ENCODE results near the gene PLEKHG7. TPM values are rescaled to one million over a fixed set of nuclear protein-coding genes. Genes with fewer than 3 reads are reported as not detected.

Gene PLEKHG7
- total and polyA plus RNA-seq, 5 experiments from 2014 or later = not detected

GRCh38 chr12:92719674-92720073 lies 16.9 kb downstream of the PLEKHG7 start:
- H3K4me3 Mint-ChIP-seq = no peak overlapping the region
- peaks cover 0 to 9% (median 5%) of the 10 kb centered on the region in 9 donors for H3K9me3 Mint-ChIP-seq
- H3K4me1 Mint-ChIP-seq = no peaks in the 10 kb centered on the region
- H3K36me3 Mint-ChIP-seq = peaks cover 0 to 9% (median 2%) of the 10 kb centered on the region in 3 donors
- DNase-seq (no peak), ATAC-seq (no peak)
- H3K27me3 Mint-ChIP-seq = peaks cover 3 to 8% (median 6%) of the 10 kb centered on the region in 5 donors
- POLR2A ChIA-PET = no interaction called here
- H3K27ac Mint-ChIP-seq = no peak overlapping the region

GRCh38 chr12:92721130-92721529 lies 18.3 kb downstream of the PLEKHG7 start:
- DNase-seq (no peak), ATAC-seq (no peak)
- Mint-ChIP-seq H3K9me3 (peaks cover 0 to 19% (median 11%) of the 10 kb centered on the region in 9 donors), H3K4me3 (no peak overlapping the region), H3K27me3 (peaks cover 3 to 16% (median 6%) of the 10 kb centered on the region in 5 donors), H3K27ac (no peak overlapping the region), H3K36me3 (peaks cover 0 to 15% (median 4%) of the 10 kb centered on the region in 3 donors), H3K4me1 (no peaks in the 10 kb centered on the region)
- POLR2A ChIA-PET = no interaction called here

DNA sequence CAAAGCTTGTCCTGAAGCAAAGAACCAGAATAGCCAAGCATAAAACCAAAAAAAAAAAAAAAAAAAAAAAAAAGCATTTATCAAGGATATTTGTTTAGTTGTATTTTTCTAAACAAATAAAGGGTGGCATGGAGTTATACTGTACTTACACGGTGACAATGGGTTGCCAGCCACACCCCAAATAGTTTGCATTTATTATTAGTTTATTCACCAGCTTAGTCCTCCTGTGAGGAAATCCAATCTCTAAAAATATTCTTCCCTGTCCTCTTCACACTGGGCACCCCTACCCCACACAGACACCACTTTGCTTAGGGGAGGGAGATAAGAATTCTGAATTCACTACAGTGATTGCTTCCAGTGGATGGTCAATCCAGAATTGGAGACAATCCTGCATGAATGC lies 18.9 kb downstream of the PLEKHG7 start:
- peaks cover 0 to 15% (median 4%) of the 10 kb centered on the region in 3 donors for H3K36me3 Mint-ChIP-seq
- H3K4me3 Mint-ChIP-seq = no peak overlapping the region
- no peaks in the 10 kb centered on the region for H3K4me1 Mint-ChIP-seq
- H3K27ac Mint-ChIP-seq = no peak overlapping the region
- peaks cover 0 to 19% (median 11%) of the 10 kb centered on the region in 9 donors for H3K9me3 Mint-ChIP-seq
- DNase-seq = no peak
- peaks cover 3 to 15% (median 6%) of the 10 kb centered on the region in 5 donors for H3K27me3 Mint-ChIP-seq
- POLR2A ChIA-PET = interaction anchor here (0.7 kb wide), 1 partner anchor 148 kb away, joined by 5 read pairs; no protein-coding TSS in a partner anchor
- no peak for ATAC-seq

- H3K9me3 Mint-ChIP-seq = peaks cover 0 to 19% (median 11%) of the 10 kb centered on the region in 9 donors
- peaks cover 3 to 15% (median 6%) of the 10 kb centered on the region in 5 donors for H3K27me3 Mint-ChIP-seq
- ATAC-seq = no peak
- H3K4me1 Mint-ChIP-seq = no peaks in the 10 kb centered on the region
- POLR2A ChIA-PET = no interaction called here
- DNase-seq = no peak
- no peak overlapping the region for H3K27ac Mint-ChIP-seq
- H3K4me3 Mint-ChIP-seq = no peak overlapping the region
- H3K36me3 Mint-ChIP-seq = peaks cover 0 to 15% (median 4%) of the 10 kb centered on the region in 3 donors
Observed at GRCh38 chr12:92722897-92723296, 20.1 kb downstream of the PLEKHG7 start.

GRCh38 chr12:92726850-92727249 lies 24.1 kb downstream of the PLEKHG7 start:
- POLR2A ChIA-PET = no interaction called here
- no peak overlapping the region for H3K27ac Mint-ChIP-seq
- no peak for DNase-seq
- peaks cover 2 to 15% (median 4%) of the 10 kb centered on the region in 5 donors for H3K27me3 Mint-ChIP-seq
- no peak overlapping the region for H3K4me3 Mint-ChIP-seq
- H3K9me3 Mint-ChIP-seq = peaks cover 0 to 19% (median 11%) of the 10 kb centered on the region in 9 donors
- no peak for ATAC-seq
- H3K36me3 Mint-ChIP-seq = peaks cover 0 to 15% (median 4%) of the 10 kb centered on the region in 3 donors
- no peaks in the 10 kb centered on the region for H3K4me1 Mint-ChIP-seq

DNA sequence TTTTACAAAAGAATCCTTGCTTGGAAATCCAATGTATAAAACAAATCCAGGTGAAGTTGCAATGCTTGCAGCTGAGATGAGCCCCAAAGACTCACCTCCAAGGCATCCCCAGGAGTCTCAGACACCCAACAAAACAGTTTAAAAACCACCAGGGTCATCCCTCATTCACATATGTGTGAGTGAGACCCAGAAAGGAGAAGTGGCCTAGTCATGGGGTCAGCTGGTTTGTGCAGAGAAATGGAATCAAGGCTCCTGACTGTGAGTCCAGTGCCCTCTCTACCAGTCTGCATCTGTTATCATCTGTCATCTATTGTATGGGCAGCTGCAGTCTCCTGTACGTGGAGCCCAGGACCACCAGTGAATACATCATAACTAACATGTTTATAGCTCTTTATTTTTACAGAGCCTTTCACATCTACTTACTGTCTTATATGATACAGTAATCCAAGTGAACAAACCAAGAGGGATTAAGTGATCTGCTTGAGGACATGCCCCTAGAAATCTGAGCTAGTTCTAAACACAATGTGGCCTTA lies 27.1 kb downstream of the PLEKHG7 start:
- POLR2A ChIA-PET = no interaction called here
- no peak overlapping the region for H3K4me3 Mint-ChIP-seq
- no peak for DNase-seq
- peaks cover 0 to 8% (median 3%) of the 10 kb centered on the region in 5 donors for H3K27me3 Mint-ChIP-seq
- ATAC-seq = no peak
- no peak overlapping the region for H3K27ac Mint-ChIP-seq
- no peaks in the 10 kb centered on the region for H3K4me1 Mint-ChIP-seq
- H3K36me3 Mint-ChIP-seq = peaks cover 0 to 5% (median 0%) of the 10 kb centered on the region in 3 donors
- peaks cover 0 to 11% (median 4%) of the 10 kb centered on the region in 9 donors for H3K9me3 Mint-ChIP-seq

DNA sequence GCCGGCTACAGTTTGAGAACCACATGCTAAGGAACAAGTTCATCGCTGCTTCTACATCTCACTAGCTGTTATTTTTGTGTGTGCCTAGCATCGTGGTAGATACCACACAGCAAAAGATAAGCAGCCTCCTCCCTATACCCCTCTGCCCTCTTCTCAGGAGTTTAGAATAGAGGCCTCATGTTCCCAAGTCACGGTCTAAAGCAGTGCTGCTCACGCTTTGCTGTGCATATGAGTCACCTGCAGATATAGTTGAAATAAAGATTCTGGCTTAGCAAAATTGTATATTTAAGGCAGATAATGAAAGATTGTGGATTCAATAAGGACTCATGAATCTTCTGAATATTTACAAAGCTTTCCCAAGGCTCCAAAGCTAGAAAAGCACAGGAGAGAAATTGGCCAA lies 28.0 kb downstream of the PLEKHG7 start:
- H3K9me3 Mint-ChIP-seq = peaks cover 0 to 2% (median 0%) of the 10 kb centered on the region in 9 donors
- ATAC-seq (no peak), DNase-seq (no peak)
- no peaks in the 10 kb centered on the region for H3K36me3 Mint-ChIP-seq
- no peak overlapping the region for H3K4me3 Mint-ChIP-seq
- peaks cover 0 to 3% (median 0%) of the 10 kb centered on the region in 5 donors for H3K27me3 Mint-ChIP-seq
- H3K4me1 Mint-ChIP-seq = no peaks in the 10 kb centered on the region
- POLR2A ChIA-PET = no interaction called here
- no peak overlapping the region for H3K27ac Mint-ChIP-seq

- POLR2A ChIA-PET = no interaction called here
- Mint-ChIP-seq H3K4me1 (peaks cover 0 to 8% (median 3%) of the 10 kb centered on the region in 4 donors), H3K27ac (no peak overlapping the region), H3K36me3 (no peaks in the 10 kb centered on the region), H3K9me3 (peaks cover 0 to 2% (median 0%) of the 10 kb centered on the region in 9 donors), H3K4me3 (no peak overlapping the region), H3K27me3 (peaks cover 0 to 3% (median 0%) of the 10 kb centered on the region in 5 donors)
- ATAC-seq = no peak
- DNase-seq = no peak
Observed at GRCh38 chr12:92732216-92732615, 29.4 kb downstream of the PLEKHG7 start.

GRCh38 chr12:92732716-92733115 lies 29.9 kb downstream of the PLEKHG7 start:
- H3K9me3 Mint-ChIP-seq = peaks cover 0 to 2% (median 0%) of the 10 kb centered on the region in 9 donors
- no peaks in the 10 kb centered on the region for H3K36me3 Mint-ChIP-seq
- peaks cover 0 to 8% (median 5%) of the 10 kb centered on the region in 4 donors for H3K4me1 Mint-ChIP-seq
- DNase-seq = no peak
- peaks cover 0 to 3% (median 0%) of the 10 kb centered on the region in 5 donors for H3K27me3 Mint-ChIP-seq
- H3K4me3 Mint-ChIP-seq = no peak overlapping the region
- POLR2A ChIA-PET = no interaction called here
- no peak overlapping the region for H3K27ac Mint-ChIP-seq
- no peak for ATAC-seq

DNA sequence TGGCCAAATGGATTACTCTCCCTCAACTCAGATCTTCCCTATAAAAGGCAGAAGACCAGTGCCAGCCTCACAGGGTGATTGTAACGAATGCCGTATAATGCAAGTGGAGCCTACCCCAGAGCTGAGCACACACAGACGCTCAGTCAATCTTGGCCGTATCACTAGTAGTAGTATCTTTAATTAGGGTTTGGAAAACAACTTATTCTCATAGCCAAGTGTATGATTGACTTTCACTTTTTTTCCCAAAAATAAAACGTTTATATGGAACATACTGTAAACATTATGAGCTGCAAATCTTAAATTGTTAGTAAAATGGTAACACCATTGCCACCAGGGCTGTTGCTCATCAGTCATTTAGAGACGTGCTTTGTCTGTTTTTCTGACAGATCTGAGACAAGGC lies 30.4 kb downstream of the PLEKHG7 start:
- Mint-ChIP-seq H3K4me1 (peaks cover 0 to 9% (median 7%) of the 10 kb centered on the region in 4 donors), H3K27ac (no peak overlapping the region)

DNA sequence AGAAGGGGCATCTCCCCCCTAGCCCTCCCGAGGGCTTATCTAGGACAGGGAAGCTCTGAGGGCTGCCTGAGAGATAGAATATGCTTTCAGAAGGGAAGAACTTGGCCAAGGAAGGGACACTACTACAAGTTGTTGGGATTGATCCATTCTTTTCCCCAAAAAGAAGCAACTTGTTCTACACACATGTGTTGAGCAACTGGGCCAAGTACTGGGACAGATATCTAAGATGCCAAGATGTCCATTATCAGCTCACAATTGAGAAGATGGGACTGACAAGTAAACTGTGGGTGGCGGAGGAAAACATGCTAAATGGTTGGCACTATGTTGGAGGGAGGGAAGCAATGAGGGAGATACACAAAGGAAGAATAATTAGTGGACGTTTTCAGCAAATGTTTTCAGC lies 30.9 kb downstream of the PLEKHG7 start:
- Mint-ChIP-seq H3K36me3 (no peaks in the 10 kb centered on the region), H3K4me1 (peaks cover 0 to 9% (median 7%) of the 10 kb centered on the region in 4 donors), H3K27me3 (peaks cover 0 to 3% (median 0%) of the 10 kb centered on the region in 5 donors), H3K27ac (no peak overlapping the region), H3K4me3 (no peak overlapping the region), H3K9me3 (peaks cover 0 to 2% (median 0%) of the 10 kb centered on the region in 9 donors)
- ATAC-seq (no peak), DNase-seq (no peak)
- POLR2A ChIA-PET = interaction anchor here (0.6 kb wide), 1 partner anchor 9 kb away, joined by 6 read pairs; no protein-coding TSS in a partner anchor

More for the DNA sequence above, 30.4 kb downstream of the PLEKHG7 start:
- Mint-ChIP-seq H3K36me3 (no peaks in the 10 kb centered on the region), H3K9me3 (peaks cover 0 to 2% (median 0%) of the 10 kb centered on the region in 9 donors), H3K27me3 (peaks cover 0 to 3% (median 0%) of the 10 kb centered on the region in 5 donors), H3K4me3 (no peak overlapping the region)
- POLR2A ChIA-PET = interaction anchor here (0.6 kb wide), 1 partner anchor 10 kb away, joined by 6 read pairs; no protein-coding TSS in a partner anchor
- DNase-seq (no peak), ATAC-seq (no peak)

DNA sequence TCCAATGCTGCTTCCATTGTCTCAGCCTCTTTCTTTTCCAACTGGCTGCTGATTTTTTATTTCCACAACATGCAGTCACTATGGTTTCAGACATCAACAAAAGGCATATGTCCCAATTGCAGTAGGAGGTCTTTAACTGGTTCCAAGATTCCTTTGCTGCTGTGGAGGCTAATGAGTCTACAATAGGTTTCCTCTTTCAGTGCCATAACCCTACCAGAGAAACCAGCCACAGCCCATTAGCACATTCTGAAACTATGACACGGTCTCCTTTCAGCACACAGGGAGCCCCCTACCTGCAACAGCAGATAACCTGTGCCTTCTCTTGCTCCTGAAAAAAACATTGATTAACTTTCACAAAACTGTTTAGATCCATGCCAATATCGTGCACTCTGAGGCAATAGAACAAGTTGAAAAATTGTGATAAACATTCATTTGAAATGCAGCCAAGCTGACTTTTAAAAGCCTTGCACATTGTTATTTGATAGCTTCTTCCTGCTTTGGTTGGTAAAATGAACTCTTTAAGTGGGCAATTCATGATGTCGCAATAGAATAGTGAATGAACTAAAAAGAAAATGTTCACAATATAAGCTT lies 32.4 kb downstream of the PLEKHG7 start:
- Mint-ChIP-seq H3K4me3 (no peak overlapping the region), H3K36me3 (no peaks in the 10 kb centered on the region), H3K27ac (no peak overlapping the region), H3K4me1 (peaks cover 0 to 9% (median 7%) of the 10 kb centered on the region in 4 donors), H3K27me3 (peaks cover 0 to 3% (median 0%) of the 10 kb centered on the region in 5 donors), H3K9me3 (peaks cover 0 to 2% (median 0%) of the 10 kb centered on the region in 9 donors)
- ATAC-seq (no peak), DNase-seq (no peak)
- POLR2A ChIA-PET = no interaction called here

DNA sequence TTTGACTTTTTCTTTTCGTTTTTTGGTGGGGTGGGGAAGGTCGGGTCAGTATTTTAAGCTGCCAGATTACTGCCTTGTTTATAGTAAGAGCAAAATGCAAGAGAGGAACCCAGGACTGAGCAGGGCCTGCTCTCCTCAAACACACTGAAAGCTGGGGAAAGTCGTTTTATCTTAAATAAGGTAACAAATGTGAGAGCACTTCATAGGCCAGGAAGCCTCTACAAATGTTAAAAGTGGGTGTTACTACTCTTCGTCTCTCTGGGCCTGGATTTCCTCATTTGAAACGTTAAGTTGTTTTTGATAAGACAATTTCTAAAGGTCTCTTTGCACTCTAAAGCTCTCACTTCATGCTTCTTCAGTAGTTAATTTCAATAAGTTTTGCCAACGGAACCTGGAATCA lies 33.8 kb downstream of the PLEKHG7 start:
- Mint-ChIP-seq H3K4me3 (peak overlapping the region in 3 of 10 donors; percentile 38 to 71 (median 60)), H3K36me3 (no peaks in the 10 kb centered on the region), H3K4me1 (peaks cover 0 to 9% (median 7%) of the 10 kb centered on the region in 4 donors), H3K27ac (peak overlapping the region; percentile 18 to 87 (median 57)), H3K9me3 (peaks cover 0 to 2% (median 0%) of the 10 kb centered on the region in 9 donors), H3K27me3 (peaks cover 0 to 5% (median 0%) of the 10 kb centered on the region in 5 donors)
- peak in 1 of 10 donors; percentile 3 for DNase-seq
- ATAC-seq = no peak
- POLR2A ChIA-PET = no interaction called here

Data from naive thymus-derived CD8-positive, alpha-beta T cell (primary cell).